ENCODE results near the gene SULT1E1. TPM values are rescaled to one million over a fixed set of nuclear protein-coding genes. Genes with fewer than 3 reads are reported as not detected.

The SULT1E1 gene
- total and polyA plus RNA-seq, 8 donors = 0.62 to 52.1 (median 2.0) TPM; not detected in 2

GRCh38 chr4:69811166-69811565 is 48.8 kb downstream of the SULT1E1 start:
- WGBS, 5 donors = 72 to 98% (median 86%) methylated on average over 1 of the region's 1 CpG
- no peak for DNase-seq
- peaks cover 0 to 4% (median 0%) of the 10 kb centered on the region in 4 donors for H3K9me3 ChIP-seq
- no peak overlapping the region for H3K27ac ChIP-seq
- H3K36me3 ChIP-seq = no peaks in the 10 kb centered on the region
- no peaks in the 10 kb centered on the region for H3K27me3 ChIP-seq
- intact Hi-C loops (cut with DNase I; ENCODE audit: low total_unique reads) = no loop called here
- TF ChIP-seq POLR2AphosphoS5 (IDR thresholded peaks at IDR 0.05) (no peak), CTCF (IDR thresholded peaks at IDR 0.05) (no peak), POLR2A (IDR thresholded peaks at IDR 0.05) (no peak), EP300 (IDR thresholded peaks at IDR 0.05) (no peak)
- no peaks in the 10 kb centered on the region for H3K4me1 ChIP-seq
- H3K4me3 ChIP-seq = no peak overlapping the region

GRCh38 chr4:69800599-69800998 is 59.3 kb downstream of the SULT1E1 start:
- TF ChIP-seq CTCF (IDR thresholded peaks at IDR 0.05) = no peak
- H3K9me3 ChIP-seq = no peaks in the 10 kb centered on the region
- H3K36me3 ChIP-seq = no peaks in the 10 kb centered on the region
- H3K27me3 ChIP-seq = no peaks in the 10 kb centered on the region
- intact Hi-C loops (cut with DNase I; ENCODE audit: low total_unique reads) = no loop called here
- 90 to 98% (median 97%) methylated on average over 1 of the region's 1 CpG for WGBS, 5 donors
- no peaks in the 10 kb centered on the region for H3K4me1 ChIP-seq
- DNase-seq = no peak
- H3K27ac ChIP-seq = no peak overlapping the region
- H3K4me3 ChIP-seq = no peak overlapping the region

- Histone ChIP-seq H3K27me3 (no peaks in the 10 kb centered on the region), H3K9me3 (no peaks in the 10 kb centered on the region), H3K36me3 (no peaks in the 10 kb centered on the region), H3K4me1 (no peaks in the 10 kb centered on the region), H3K4me3 (no peak overlapping the region), H3K27ac (no peak overlapping the region)
- intact Hi-C loops (cut with DNase I; ENCODE audit: low total_unique reads) = no loop called here
- no peak for DNase-seq
- WGBS, 5 donors = 87 to 100% (median 89%) methylated on average over 2 to 3 of the region's 3 CpGs; no CpG with 5 or more reads in 1 of the 5 donors
- TF ChIP-seq EP300 (IDR thresholded peaks at IDR 0.05) = no peak
- TF ChIP-seq CTCF (IDR thresholded peaks at IDR 0.05) = no peak
- TF ChIP-seq POLR2AphosphoS5 (IDR thresholded peaks at IDR 0.05) = no peak
- no peak for TF ChIP-seq POLR2A (IDR thresholded peaks at IDR 0.05)
These were observed 60.6 kb downstream of the SULT1E1 start for GRCh38 chr4:69799337-69799736.

- no peak overlapping the region for H3K27ac ChIP-seq
- H3K4me3 ChIP-seq = no peak overlapping the region
- H3K36me3 ChIP-seq = no peaks in the 10 kb centered on the region
- DNase-seq = no peak
- no peaks in the 10 kb centered on the region for H3K4me1 ChIP-seq
- H3K27me3 ChIP-seq = no peaks in the 10 kb centered on the region
- no peaks in the 10 kb centered on the region for H3K9me3 ChIP-seq
- no peak for TF ChIP-seq POLR2A (IDR thresholded peaks at IDR 0.05)
- TF ChIP-seq EP300 (IDR thresholded peaks at IDR 0.05) = no peak
- TF ChIP-seq POLR2AphosphoS5 (IDR thresholded peaks at IDR 0.05) = no peak
- intact Hi-C loops (cut with DNase I; ENCODE audit: low total_unique reads) = no loop called here
These were observed 66.2 kb downstream of the SULT1E1 start for GRCh38 chr4:69793732-69794131.

Other genes with a start within 250 kb of the SULT1E1 start
- not detected for gene UGT2A2, start 220.5 kb downstream of the SULT1E1 start, total RNA-seq
- not detected for gene UGT2A2, start 220.5 kb downstream of the SULT1E1 start, polyA plus RNA-seq
- not detected for gene UGT2A1, start 206.9 kb downstream of the SULT1E1 start, total RNA-seq
- not detected for gene UGT2A1, start 206.9 kb downstream of the SULT1E1 start, polyA plus RNA-seq
- 10 to 100 TPM in 4 of 5 donors, 1 to 10 TPM in 1; 5.3 to 58.9 (median 42.9) TPM for gene SULT1B1, start 99.5 kb downstream of the SULT1E1 start, total RNA-seq
- 10 to 100 TPM in 2 of 3 donors, 1 to 10 TPM in 1; 1.8 to 57.6 (median 12.5) TPM for gene SULT1B1, start 99.5 kb downstream of the SULT1E1 start, polyA plus RNA-seq
- gene CSN1S1, start 70.9 kb upstream of the SULT1E1 start, total RNA-seq = not detected
- under 1 TPM in 1 of 3 donors, not detected in 2; 0.50 TPM for gene CSN1S1, start 70.9 kb upstream of the SULT1E1 start, polyA plus RNA-seq
- not detected for gene CSN2, start 105.6 kb upstream of the SULT1E1 start, total RNA-seq
- gene CSN2, start 105.6 kb upstream of the SULT1E1 start, polyA plus RNA-seq = not detected
- gene STATH, start 135.8 kb upstream of the SULT1E1 start, total RNA-seq = not detected
- not detected for gene STATH, start 135.8 kb upstream of the SULT1E1 start, polyA plus RNA-seq
- gene HTN3, start 168.3 kb upstream of the SULT1E1 start, total RNA-seq = not detected
- not detected for gene HTN3, start 168.3 kb upstream of the SULT1E1 start, polyA plus RNA-seq
- not detected for gene HTN1, start 190.3 kb upstream of the SULT1E1 start, total RNA-seq
- not detected for gene HTN1, start 190.3 kb upstream of the SULT1E1 start, polyA plus RNA-seq